Neural progenitor cell (in vitro differentiated cells): ENCODE measurements around the gene TSSK3.

Source experiments
- EZH2 ChIP-seq: fragments of 200-600 bp; sonication (generic); IDR thresholded peaks from 2 replicates; pipeline ENCODE4 v1.6.1; 2017; ENCODE audit warnings: antibody characterized with exemption, mild to moderate bottlenecking, moderate library complexity
- EZH2phosphoT487 ChIP-seq: fragments of 200-600 bp; sonication (generic); IDR thresholded peaks from 2 replicates; pipeline ENCODE4 v1.6.1; 2017; ENCODE audit warnings: antibody characterized with exemption
- TF ChIP-seq, protein P1 (sequence below): fragments of 200-600 bp; sonication (generic); IDR thresholded peaks from 2 replicates; pipeline ENCODE4 v1.5.1; 2017; ENCODE audit warnings: antibody characterized with exemption, mild to moderate bottlenecking

DNA sequence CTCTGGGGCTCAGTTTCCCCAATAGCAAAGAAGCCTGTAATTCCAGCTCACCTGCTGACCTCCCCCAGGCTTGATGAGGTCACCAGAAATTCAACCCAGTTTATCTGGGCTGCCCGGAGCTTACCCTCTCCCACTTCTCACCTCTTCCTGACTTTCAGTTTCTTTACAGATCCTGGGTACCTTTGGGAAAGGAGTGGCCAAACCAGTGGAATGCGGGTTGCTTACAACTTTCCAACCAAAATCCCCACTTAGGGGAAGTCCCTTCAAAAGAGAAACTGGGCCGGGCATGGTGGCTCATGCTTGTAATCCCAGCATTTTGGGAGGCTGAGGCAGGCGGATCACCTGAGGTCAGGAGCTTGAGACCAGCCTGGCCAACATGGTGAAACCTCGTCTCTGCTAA is 20.4 kb upstream of the TSSK3 start:
- TF ChIP-seq, protein P1, sequence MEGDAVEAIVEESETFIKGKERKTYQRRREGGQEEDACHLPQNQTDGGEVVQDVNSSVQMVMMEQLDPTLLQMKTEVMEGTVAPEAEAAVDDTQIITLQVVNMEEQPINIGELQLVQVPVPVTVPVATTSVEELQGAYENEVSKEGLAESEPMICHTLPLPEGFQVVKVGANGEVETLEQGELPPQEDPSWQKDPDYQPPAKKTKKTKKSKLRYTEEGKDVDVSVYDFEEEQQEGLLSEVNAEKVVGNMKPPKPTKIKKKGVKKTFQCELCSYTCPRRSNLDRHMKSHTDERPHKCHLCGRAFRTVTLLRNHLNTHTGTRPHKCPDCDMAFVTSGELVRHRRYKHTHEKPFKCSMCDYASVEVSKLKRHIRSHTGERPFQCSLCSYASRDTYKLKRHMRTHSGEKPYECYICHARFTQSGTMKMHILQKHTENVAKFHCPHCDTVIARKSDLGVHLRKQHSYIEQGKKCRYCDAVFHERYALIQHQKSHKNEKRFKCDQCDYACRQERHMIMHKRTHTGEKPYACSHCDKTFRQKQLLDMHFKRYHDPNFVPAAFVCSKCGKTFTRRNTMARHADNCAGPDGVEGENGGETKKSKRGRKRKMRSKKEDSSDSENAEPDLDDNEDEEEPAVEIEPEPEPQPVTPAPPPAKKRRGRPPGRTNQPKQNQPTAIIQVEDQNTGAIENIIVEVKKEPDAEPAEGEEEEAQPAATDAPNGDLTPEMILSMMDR: no peak
- TF ChIP-seq EZH2 (no peak), EZH2phosphoT487 (no peak)
